GM10266 (cell line): Measurements from ENCODE around the gene SEMA4D.

Source experiments
- DNase-seq: peaks from one replicate; pipeline ENCODE4 v3.0.0; 2012; ENCODE audit errors: extremely low spot score
- CTCF ChIP-seq: IDR thresholded peaks from 2 replicates; pipeline ENCODE4 v1.5.1; 2012; ENCODE audit warnings: mild to moderate bottlenecking, low read depth; ENCODE audit not compliant: control insufficient read depth, insufficient read depth; ENCODE audit errors: missing control alignments

Gene SEMA4D

GRCh38 chr9:89496645-89497256 lies 1.2 kb downstream of the SEMA4D start:
- DNase-seq: no peak
- no peak for TF ChIP-seq CTCF

- no peak for TF ChIP-seq CTCF
- no peak for DNase-seq
Observed at GRCh38 chr9:89495824-89496560, 1.9 kb downstream of the SEMA4D start.

- TF ChIP-seq CTCF: no peak
- no peak for DNase-seq
Observed at GRCh38 chr9:89494199-89494598, 3.7 kb downstream of the SEMA4D start.

GRCh38 chr9:89493671-89494070 lies 4.2 kb downstream of the SEMA4D start:
- no peak for TF ChIP-seq CTCF
- DNase-seq: no peak

GRCh38 chr9:89493181-89493580 lies 4.7 kb downstream of the SEMA4D start:
- TF ChIP-seq CTCF: no peak
- no peak for DNase-seq

- no peak for TF ChIP-seq CTCF
- DNase-seq: no peak
Observed at GRCh38 chr9:89492586-89492985, 5.3 kb downstream of the SEMA4D start.

GRCh38 chr9:89491694-89492093 lies 6.2 kb downstream of the SEMA4D start:
- DNase-seq: peak; percentile 48
- TF ChIP-seq CTCF: no peak
